H1 (cell line): Measurements from ENCODE around the gene ADNP2. TPM values are rescaled to one million over a fixed set of nuclear protein-coding genes. Genes with fewer than 3 reads are reported as not detected.

Experiments
- CTCF ChIA-PET: fragments of 300-600 bp; sonication (Branson Sonifier 250); formaldehyde crosslinking; loops from one replicate; lab custom pipeline; 2021; ENCODE audit not compliant: partially characterized antibody; lab: Charles Lee
- POLR2A ChIA-PET: fragments of 300-600 bp; sonication (Branson Sonifier 250); formaldehyde crosslinking; loops from one replicate; lab custom pipeline; 2021; ENCODE audit warnings: inconsistent platforms; ENCODE audit not compliant: partially characterized antibody; lab: Charles Lee
- DNase-seq, 2 experiments: peaks; one replicate each; pipeline versions ENCODE4 v3.0.0 to v3.0.0-alpha.2; 2010 to 2022; ENCODE audit warnings: low spot score in 2 of 2, low read depth in 1 of 2, mixed read lengths in 1 of 2
- FAIRE-seq: peaks from 2 replicates; lab custom pipeline; 2011; peaks lifted over from hg19 to GRCh38; lab: Jason Lieb, UNC
- H2AFZ ChIP-seq: 2 replicates; pipeline ENCODE4 v1.8.1; 2012; ENCODE audit warnings: low read length, inconsistent platforms
- H2AK5ac ChIP-seq: 2 replicates; pipeline ENCODE4 v1.6.1; 2013; ENCODE audit warnings: low read depth, low read length
- H2BK120ac ChIP-seq: replicated peaks from 2 replicates; pipeline ENCODE3; 2013; ENCODE audit warnings: low read depth, low read length, inconsistent platforms
- H2BK12ac ChIP-seq: 2 replicates; pipeline ENCODE4 v1.6.1; 2013; ENCODE audit warnings: low read depth, low read length
- H2BK15ac ChIP-seq: 2 replicates; pipeline ENCODE4 v1.6.1; 2013; ENCODE audit warnings: low read length
- H2BK20ac ChIP-seq: 2 replicates; pipeline ENCODE4 v1.6.1; 2013; ENCODE audit warnings: low read length
- H2BK5ac ChIP-seq: 2 replicates; pipeline ENCODE4 v1.6.1; 2013; ENCODE audit warnings: low read depth, low read length
- H3K14ac ChIP-seq: 2 replicates; pipeline ENCODE4 v1.6.1; 2013; ENCODE audit warnings: inconsistent platforms; ENCODE audit not compliant: insufficient read length
- H3K18ac ChIP-seq: 2 replicates; pipeline ENCODE4 v1.6.1; 2013; ENCODE audit warnings: low read length; ENCODE audit errors: extremely low read depth
- H3K23ac ChIP-seq: 2 replicates; pipeline ENCODE4 v1.6.1; 2013; ENCODE audit warnings: inconsistent platforms; ENCODE audit not compliant: insufficient read length
- H3K23me2 ChIP-seq: 2 replicates; pipeline ENCODE4 v1.6.1; 2013; ENCODE audit warnings: low read depth, low read length
- H3K27ac ChIP-seq: 2 replicates; pipeline ENCODE4 v1.6.1; 2011; ENCODE audit warnings: low read depth, low read length, inconsistent platforms
- H3K27me3 ChIP-seq, 4 experiments: replicated peaks in 1 of 4; 1 replicate in 1 of 4; 2 replicates in 3 of 4; pipeline versions ENCODE4 v1.6.1 to v1.8.1; 2011 to 2013; ENCODE audit warnings: low read length in 3 of 4, mild to moderate bottlenecking in 3 of 4, inconsistent platforms in 2 of 4, mixed read lengths in 2 of 4, moderate library complexity in 1 of 4; ENCODE audit not compliant: control insufficient read depth in 3 of 4, insufficient read depth in 3 of 4; ENCODE audit errors: extremely low read depth in 1 of 4
- H3K36me3 ChIP-seq, 4 experiments: 2 replicates each; pipeline versions ENCODE4 v1.6.1 to v1.8.1; 2011 to 2013; ENCODE audit warnings: mild to moderate bottlenecking in 4 of 4, low read length in 3 of 4, moderate library complexity in 2 of 4, control low read depth in 1 of 4, inconsistent platforms in 1 of 4; ENCODE audit not compliant: insufficient read depth in 4 of 4, control insufficient read depth in 2 of 4
- H3K4ac ChIP-seq: replicated peaks from 2 replicates; pipeline ENCODE3; 2013; ENCODE audit warnings: low read length, low read depth, mixed read lengths, inconsistent platforms; ENCODE audit not compliant: insufficient read length
- H3K4me1 ChIP-seq, 4 experiments: replicated peaks in 1 of 4; 1 replicate in 1 of 4; 2 replicates in 3 of 4; pipeline versions ENCODE4 v1.6.1 to v1.8.1; 2011 to 2013; ENCODE audit warnings: low read length in 3 of 4, inconsistent platforms in 2 of 4, mixed read lengths in 1 of 4; ENCODE audit not compliant: insufficient read depth in 4 of 4, control insufficient read depth in 3 of 4
- H3K4me2 ChIP-seq, 2 experiments: 2 replicates each; pipeline versions ENCODE4 v1.6.1 to v1.8.1; 2011 to 2013; ENCODE audit warnings: low read depth in 2 of 2, low read length in 2 of 2, control low read depth in 1 of 2, inconsistent platforms in 1 of 2, mild to moderate bottlenecking in 1 of 2; ENCODE audit not compliant: insufficient read depth in 1 of 2
- H3K4me3 ChIP-seq, 4 experiments: fragments of 200-600, 300-600 bp in 1 of 4; sonication (generic), shearing (Covaris generic), sonication (Bioruptor Twin) in 1 of 4; 2 replicates each; pipeline versions ENCODE4 v1.5.1 to v1.8.1; 2011 to 2016; ENCODE audit warnings: low read length in 4 of 4, low read depth in 3 of 4, control low read depth in 2 of 4, inconsistent platforms in 2 of 4, mild to moderate bottlenecking in 2 of 4, mixed read lengths in 1 of 4, moderate library complexity in 1 of 4; ENCODE audit not compliant: insufficient read depth in 2 of 4; ENCODE audit errors: extremely low read depth in 1 of 4
- H3K56ac ChIP-seq: replicated peaks from 2 replicates; pipeline ENCODE3; 2013; ENCODE audit warnings: low read depth, mild to moderate bottlenecking, mixed read lengths, low read length, inconsistent platforms; ENCODE audit not compliant: insufficient read length
- H3K79me1 ChIP-seq: 2 replicates; pipeline ENCODE4 v1.6.1; 2013; ENCODE audit warnings: low read depth, low read length, control low read depth
- H3K79me2 ChIP-seq, 2 experiments: 2 replicates each; pipeline versions ENCODE4 v1.6.1 to v1.8.1; 2012 to 2013; ENCODE audit warnings: low read length in 2 of 2, mild to moderate bottlenecking in 2 of 2, inconsistent platforms in 1 of 2; ENCODE audit not compliant: insufficient read depth in 2 of 2, control insufficient read depth in 1 of 2
- H3K9ac ChIP-seq, 4 experiments: replicated peaks in 1 of 4; 1 replicate in 1 of 4; 2 replicates in 3 of 4; pipeline versions ENCODE4 v1.6.1 to v1.8.1; 2011 to 2013; ENCODE audit warnings: low read depth in 3 of 4, low read length in 3 of 4, control low read depth in 2 of 4, mild to moderate bottlenecking in 2 of 4, moderate library complexity in 2 of 4, inconsistent platforms in 1 of 4; ENCODE audit errors: extremely low read depth in 1 of 4
- H3K9me3 ChIP-seq, 2 experiments: 2 replicates each; pipeline versions ENCODE4 v1.6.1 to v1.8.1; 2012 to 2013; ENCODE audit warnings: mild to moderate bottlenecking in 2 of 2, moderate library complexity in 2 of 2, control low read depth in 1 of 2, inconsistent platforms in 1 of 2, low read depth in 1 of 2, low read length in 1 of 2, mixed read lengths in 1 of 2; ENCODE audit not compliant: insufficient read depth in 2 of 2
- H4K20me1 ChIP-seq, 2 experiments: replicated peaks in 1 of 2; 2 replicates each; pipeline versions ENCODE3 to v1.8.1; 2011 to 2013; ENCODE audit warnings: inconsistent platforms in 2 of 2, low read length in 2 of 2, mild to moderate bottlenecking in 1 of 2; ENCODE audit not compliant: insufficient read depth in 2 of 2, control insufficient read depth in 1 of 2
- H4K5ac ChIP-seq: 2 replicates; pipeline ENCODE4 v1.6.1; 2013; ENCODE audit warnings: low read length, low read depth, mixed read lengths, inconsistent platforms; ENCODE audit not compliant: insufficient read length
- H4K8ac ChIP-seq: 2 replicates; pipeline ENCODE4 v1.8.0; 2013; ENCODE audit warnings: mild to moderate bottlenecking, moderate library complexity, low read length, inconsistent platforms; ENCODE audit not compliant: insufficient read depth; ENCODE audit errors: extremely low read depth
- H4K91ac ChIP-seq: replicated peaks from 2 replicates; pipeline ENCODE3; 2013; ENCODE audit warnings: low read length, mixed read lengths, inconsistent platforms; ENCODE audit not compliant: insufficient read length
- ASH2L ChIP-seq: fragments of 200-600, 300-600 bp; sonication (generic); IDR thresholded peaks from one replicate; pipeline ENCODE4 v1.7.1; 2017; ENCODE audit warnings: low read length
- CEBPB ChIP-seq: IDR thresholded peaks from 2 replicates; pipeline ENCODE4 v1.6.1; 2012; ENCODE audit warnings: low read depth, low read length
- E2F6 ChIP-seq: IDR thresholded peaks from 2 replicates; pipeline ENCODE4 v1.6.1; 2012; ENCODE audit warnings: inconsistent platforms
- JUN ChIP-seq: IDR thresholded peaks from 2 replicates; pipeline ENCODE4 v1.6.1; 2011; ENCODE audit warnings: low read depth, mild to moderate bottlenecking, improper control_type of control experiment, low read length
- KDM1A ChIP-seq: fragments of 200-600, 300-600 bp; sonication (generic); IDR thresholded peaks from 2 replicates; pipeline ENCODE4 v1.7.1; 2016; ENCODE audit warnings: mild to moderate bottlenecking, low read length, borderline replicate concordance
- MAFK ChIP-seq: IDR thresholded peaks from 2 replicates; pipeline ENCODE4 v1.6.1; 2012; ENCODE audit warnings: low read depth, mild to moderate bottlenecking, improper control_type of control experiment, low read length
- NRF1 ChIP-seq: IDR thresholded peaks from 2 replicates; pipeline ENCODE4 v1.6.1; 2011; ENCODE audit warnings: mild to moderate bottlenecking, low read depth, low read length, improper control_type of control experiment
- POU5F1 ChIP-seq: IDR thresholded peaks from 2 replicates; pipeline ENCODE4 v1.6.1; 2011; ENCODE audit warnings: low read depth, mild to moderate bottlenecking, low read length, moderate library complexity
- SIRT6 ChIP-seq: IDR thresholded peaks from one replicate; pipeline ENCODE4 v1.7.1; 2012; ENCODE audit warnings: low read length, inconsistent platforms
- SIX5 ChIP-seq: IDR thresholded peaks from 2 replicates; pipeline ENCODE4 v1.6.1; 2011; ENCODE audit warnings: mild to moderate bottlenecking, low read depth, low read length
- TAF7 ChIP-seq: optimal IDR thresholded peaks from 2 replicates; pipeline ENCODE3; 2011; ENCODE audit warnings: low read depth, mild to moderate bottlenecking, inconsistent platforms, low read length, moderate library complexity, borderline replicate concordance
- WGBS, 2 experiments: shearing (Covaris generic) in 1 of 2; methylation state at CpG; one replicate each; pipeline versions ENCODE4 v1.1.6 to v1.1.7; 2013 to 2015; ENCODE audit warnings: low lambda C conversion rate in 2 of 2, mixed read lengths in 2 of 2, inconsistent platforms in 1 of 2, low coverage in 1 of 2, missing lambda C conversion rate in 1 of 2; ENCODE audit not compliant: insufficient replicate concordance in 2 of 2, insufficient coverage in 1 of 2, insufficient read length in 1 of 2; ENCODE audit errors: extremely low coverage in 1 of 2, missing lambda C conversion rate in 1 of 2; 5-methylcytosine and 5-hydroxymethylcytosine counted together
- polyA plus RNA-seq, 7 experiments: library from polyadenylated mRNA; depleted of rRNA in 3 of 7; stranded (reverse) in 5 of 7; unstranded in 2 of 7; fragments of >200 nt in 5 of 7; fragments of 200-250 nt in 2 of 7; gene quantifications; 1 replicate in 5 of 7; 2 replicates in 1 of 7; 4 replicates in 1 of 7; pipeline versions ENCODE4 v1.2.1 to v1.2.3, GENCODE V29; 2011 to 2013; ENCODE audit warnings: missing spikeins in 2 of 7, mixed read lengths in 2 of 7
- total RNA-seq: library from RNA; stranded (reverse); fragmentation: NEBNext Ultra II Directional; extraction: Animal tissue kit (Norgen Biotek cat#: 25700); gene quantifications from 2 replicates; pipeline ENCODE4 v1.2.1, GENCODE V29; 2021

Gene ADNP2
- total and polyA plus RNA-seq, 2 of the 8 experiments (the other 6 are each of a cell fraction or from before 2014, with no cell fraction given): 25.1 to 61.6 TPM

DNA sequence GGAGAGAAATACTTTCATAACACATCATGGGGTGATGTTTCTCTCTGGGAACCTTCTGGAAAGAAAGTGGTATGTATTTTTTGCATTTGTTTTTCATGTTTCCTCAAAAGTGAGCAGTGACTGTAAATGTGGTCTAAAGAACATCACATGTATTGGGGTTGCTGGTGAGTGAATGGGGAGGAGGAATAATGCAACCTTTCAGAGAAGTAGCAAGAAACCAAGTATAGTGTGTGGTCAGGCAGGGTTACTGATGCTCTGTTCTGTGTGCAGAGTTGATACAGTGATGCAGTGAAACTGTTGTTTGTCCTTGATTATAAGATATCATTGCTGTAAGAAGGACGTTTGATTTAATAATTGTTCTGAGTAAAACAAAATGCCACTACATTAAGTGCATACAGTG lies 24.1 kb downstream of the ADNP2 start:
- Histone ChIP-seq H3K14ac (no peak overlapping the region), H3K27ac (no peak overlapping the region), H4K8ac (no peak overlapping the region), H3K79me2 (peaks cover 13 to 60% of the 10 kb centered on the region in 2 experiments), H3K4me2 (no peak overlapping the region), H3K27me3 (no peaks in the 10 kb centered on the region), H2BK5ac (no peak overlapping the region), H3K79me1 (peaks cover 21% of the 10 kb centered on the region), H2BK15ac (no peak overlapping the region), H3K4me1 (peaks cover 3 to 10% (median 5%) of the 10 kb centered on the region in 4 experiments; a peak in 6 of 7 replicates), H3K36me3 (peaks cover 24 to 64% (median 43%) of the 10 kb centered on the region in 4 experiments), H3K23ac (no peak overlapping the region), H3K9me3 (no peaks in the 10 kb centered on the region), H2BK20ac (no peak overlapping the region), H3K9ac (no peak overlapping the region), H2BK12ac (no peak overlapping the region), H3K23me2 (no peaks in the 10 kb centered on the region), H2BK120ac (no peak overlapping the region), H3K4ac (no peak overlapping the region), H4K91ac (no peak overlapping the region), H2AFZ (no peak overlapping the region), H4K20me1 (peaks cover 6 to 18% of the 10 kb centered on the region in 2 experiments), H3K56ac (no peak overlapping the region), H3K18ac (no peak overlapping the region), H3K4me3 (no peak overlapping the region), H2AK5ac (no peak overlapping the region), H4K5ac (no peak overlapping the region)
- DNase-seq (no peak), FAIRE-seq (no peak)
- 95% methylated on average over 1 of the region's 1 CpG; no CpG with 5 or more reads in 1 of the 2 experiments for WGBS, 2 experiments
- POLR2A ChIA-PET: interaction anchor here (0.7 to 1.0 kb wide), 3 partner anchors 9 to 600 kb away, joined by 3 to 4 read pairs (median 3); no protein-coding TSS in a partner anchor
- no peak for TF ChIP-seq MAFK
- no peak for TF ChIP-seq POU5F1
- TF ChIP-seq ASH2L: no peak
- no peak for TF ChIP-seq E2F6
- TF ChIP-seq SIX5: no peak
- TF ChIP-seq CEBPB: no peak
- no peak for TF ChIP-seq JUN
- TF ChIP-seq KDM1A: no peak
- TF ChIP-seq SIRT6: no peak
- no peak for TF ChIP-seq TAF7
- TF ChIP-seq NRF1: no peak
- CTCF ChIA-PET: interaction anchor here (0.6 to 1.6 kb wide), 4 partner anchors 11 to 32 kb away, joined by 4 to 6 read pairs (median 4); no protein-coding TSS in a partner anchor
